ENCODE data around the gene CEND1. TPM values are rescaled to one million over a fixed set of nuclear protein-coding genes. Genes with fewer than 3 reads are reported as not detected.

The CEND1 gene
- total and polyA plus RNA-seq, 7 experiments from 2014 or later: 2.3 TPM; not detected in 6

DNA sequence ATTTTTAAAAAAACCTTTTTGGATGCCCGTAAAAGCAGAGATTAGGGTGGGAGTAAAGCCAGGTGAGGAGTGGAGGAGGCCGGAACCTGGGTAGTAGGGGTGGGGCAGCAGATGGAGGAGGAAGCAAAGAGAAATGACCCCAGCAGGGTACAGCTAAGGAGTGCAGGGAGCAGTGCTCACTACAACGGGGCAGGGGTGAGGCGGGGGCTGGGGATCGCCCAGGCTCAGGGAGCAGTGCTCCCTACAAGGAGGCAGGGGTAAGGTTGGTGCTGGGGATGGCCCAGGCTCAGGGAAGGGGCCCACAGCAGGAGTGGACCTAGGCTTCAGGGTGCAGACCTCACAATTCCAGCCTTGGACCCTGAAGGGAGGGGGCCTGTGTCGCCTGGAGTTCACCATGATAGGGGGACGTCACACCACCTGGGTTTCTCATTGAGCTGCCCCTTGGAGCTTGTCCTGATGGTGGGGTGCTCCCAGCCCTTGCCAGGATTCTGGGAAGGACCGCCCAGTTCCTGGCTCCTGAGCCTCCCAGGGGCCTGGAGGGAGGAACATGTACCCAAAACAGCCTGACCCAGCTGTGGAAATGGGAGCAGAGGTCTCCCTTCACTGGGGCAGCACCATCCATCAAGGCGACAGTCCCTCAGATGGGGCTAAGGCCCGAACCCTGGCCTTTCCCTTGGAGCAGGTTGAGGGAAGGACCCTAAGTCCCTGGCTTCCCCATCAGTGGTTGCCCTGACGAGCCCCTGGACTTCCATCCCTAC, 26.0 kb upstream of the CEND1 start:
- ChIA-PET POLR2A (interaction anchor here (0.7 kb wide), 1 partner anchor 12 kb away, joined by 3 read pairs; no protein-coding TSS in a partner anchor), CTCF (no interaction called here)
- ATAC-seq (no peak), DNase-seq (no peak)
- Histone ChIP-seq H3K27ac (ENCODE audit: low read depth, low read length) (no peak overlapping the region), H3K27me3 (ENCODE audit: control insufficient read depth in 2 of 2, insufficient read depth in 2 of 2, low read length in 2 of 2) (no peaks in the 10 kb centered on the region), H3K9me3 (ENCODE audit: control insufficient read depth in 2 of 3, low read length in 3 of 3) (no peaks in the 10 kb centered on the region), H3K4me3 (ENCODE audit: low read length) (no peak overlapping the region), H3K4me1 (ENCODE audit: control insufficient read depth in 2 of 2, insufficient read depth in 2 of 2, low read length in 2 of 2) (peaks cover 19 to 24% of the 10 kb centered on the region in 2 donors), H3K36me3 (ENCODE audit: control insufficient read depth in 2 of 3, insufficient read depth in 3 of 3, low read length in 3 of 3) (peaks cover 10 to 38% (median 12%) of the 10 kb centered on the region in 3 experiments)
- no peak overlapping the region for H3K27ac Mint-ChIP-seq
- H3K4me3 Mint-ChIP-seq: no peak overlapping the region
- H3K4me1 Mint-ChIP-seq: peaks cover 4 to 26% (median 20%) of the 10 kb centered on the region in 7 donors
- no peaks in the 10 kb centered on the region for H3K9me3 Mint-ChIP-seq
- H3K36me3 Mint-ChIP-seq: peaks cover 0 to 14% (median 0%) of the 10 kb centered on the region in 5 donors
- intact Hi-C loops (cut with micrococcal nuclease): no loop called here
- H3K27me3 Mint-ChIP-seq: no peaks in the 10 kb centered on the region

DNA sequence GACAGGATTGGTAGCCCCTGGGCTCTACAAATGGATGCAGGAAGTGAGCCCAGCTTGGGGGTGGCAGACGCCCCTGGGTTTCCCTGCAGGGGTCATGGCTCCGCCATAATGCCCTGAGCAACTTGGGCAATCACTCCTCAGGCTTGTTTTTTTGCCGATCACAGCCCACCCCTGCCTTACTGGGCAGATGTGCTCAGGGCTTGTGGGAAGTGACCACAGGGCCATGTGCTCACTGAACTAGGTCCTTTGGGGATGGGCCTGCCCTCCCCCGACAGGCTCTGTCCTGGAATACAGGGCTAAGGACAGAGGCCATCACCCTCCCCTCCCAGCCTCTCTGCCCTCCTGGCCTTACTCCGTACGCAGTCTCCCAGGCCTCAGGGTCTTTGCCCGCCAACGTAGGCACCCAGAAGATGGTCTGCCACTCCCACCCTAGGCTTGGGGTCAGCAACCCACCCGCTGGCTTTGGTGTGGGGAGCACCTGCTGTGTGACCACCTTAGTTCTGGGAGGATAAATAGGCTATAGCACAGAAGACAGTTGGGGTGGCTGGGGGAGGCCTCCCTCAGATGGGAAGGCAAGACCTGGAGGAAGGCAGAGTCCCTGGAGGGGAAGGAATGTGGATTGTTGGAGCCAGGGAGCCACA, 23.7 kb upstream of the CEND1 start:
- intact Hi-C loops (cut with micrococcal nuclease): no loop called here
- H3K27me3 Mint-ChIP-seq: no peaks in the 10 kb centered on the region
- Histone ChIP-seq H3K4me1 (ENCODE audit: control insufficient read depth in 2 of 2, insufficient read depth in 2 of 2, low read length in 2 of 2) (peaks cover 19 to 21% of the 10 kb centered on the region in 2 donors), H3K27me3 (ENCODE audit: control insufficient read depth in 2 of 2, insufficient read depth in 2 of 2, low read length in 2 of 2) (no peaks in the 10 kb centered on the region), H3K36me3 (ENCODE audit: control insufficient read depth in 2 of 3, insufficient read depth in 3 of 3, low read length in 3 of 3) (peaks cover 10 to 33% (median 12%) of the 10 kb centered on the region in 3 experiments), H3K4me3 (ENCODE audit: low read length) (no peak overlapping the region), H3K9me3 (ENCODE audit: control insufficient read depth in 2 of 3, low read length in 3 of 3) (no peaks in the 10 kb centered on the region), H3K27ac (ENCODE audit: low read depth, low read length) (no peak overlapping the region)
- peaks cover 0 to 14% (median 0%) of the 10 kb centered on the region in 5 donors for H3K36me3 Mint-ChIP-seq
- ChIA-PET CTCF (no interaction called here), POLR2A (interaction anchor here (1.3 kb wide), 1 partner anchor 15 kb away, joined by 7 read pairs; no protein-coding TSS in a partner anchor)
- ATAC-seq (no peak), DNase-seq (no peak)
- H3K9me3 Mint-ChIP-seq: peaks cover 0 to 3% (median 0%) of the 10 kb centered on the region in 11 donors
- no peak overlapping the region for H3K4me3 Mint-ChIP-seq
- H3K27ac Mint-ChIP-seq: peak overlapping the region in 4 of 9 donors; percentile 5 to 65 (median 40)
- peaks cover 8 to 32% (median 26%) of the 10 kb centered on the region in 7 donors for H3K4me1 Mint-ChIP-seq

DNA sequence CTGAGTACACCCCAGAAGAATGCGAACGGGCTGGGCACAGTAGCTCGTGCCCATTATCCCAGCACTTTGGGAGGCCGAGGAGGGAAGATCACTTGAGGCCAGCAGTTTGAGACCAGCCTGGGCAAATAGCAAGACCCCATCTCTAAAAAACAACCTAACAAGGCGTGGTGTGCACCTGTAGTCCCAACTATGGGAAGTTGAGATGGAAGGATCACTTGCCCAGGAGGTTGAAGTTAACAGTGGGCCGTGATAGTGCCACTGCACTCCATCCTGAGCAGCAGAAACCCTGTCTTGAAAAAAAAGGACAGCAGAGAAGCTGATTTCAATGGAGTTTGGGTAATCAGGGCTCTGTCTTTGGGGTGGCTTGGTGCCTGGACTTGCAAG, 23.2 kb upstream of the CEND1 start:
- no peaks in the 10 kb centered on the region for H3K27me3 Mint-ChIP-seq
- POLR2A ChIA-PET: interaction anchor here (0.7 to 1.3 kb wide), 3 partner anchors 16 to 752 kb away, joined by 3 to 7 read pairs (median 3); no protein-coding TSS in a partner anchor
- no peaks in the 10 kb centered on the region for H3K9me3 ChIP-seq (ENCODE audit: control insufficient read depth in 2 of 3, low read length in 3 of 3)
- peaks cover 10 to 33% (median 12%) of the 10 kb centered on the region in 3 experiments for H3K36me3 ChIP-seq (ENCODE audit: control insufficient read depth in 2 of 3, insufficient read depth in 3 of 3, low read length in 3 of 3)
- peaks cover 8 to 37% (median 28%) of the 10 kb centered on the region in 7 donors for H3K4me1 Mint-ChIP-seq
- DNase-seq: no peak
- no peak overlapping the region for H3K4me3 ChIP-seq (ENCODE audit: low read length)
- H3K4me1 ChIP-seq (ENCODE audit: control insufficient read depth in 2 of 2, insufficient read depth in 2 of 2, low read length in 2 of 2): peaks cover 22 to 25% of the 10 kb centered on the region in 2 donors
- peaks cover 0 to 14% (median 0%) of the 10 kb centered on the region in 5 donors for H3K36me3 Mint-ChIP-seq
- no peak overlapping the region for H3K27ac Mint-ChIP-seq
- no peak overlapping the region for H3K27ac ChIP-seq (ENCODE audit: low read depth, low read length)
- CTCF ChIA-PET: no interaction called here
- peak overlapping the region in 1 of 10 donors; percentile 94 for H3K4me3 Mint-ChIP-seq
- H3K27me3 ChIP-seq (ENCODE audit: control insufficient read depth in 2 of 2, insufficient read depth in 2 of 2, low read length in 2 of 2): no peaks in the 10 kb centered on the region
- no peak for ATAC-seq
- H3K9me3 Mint-ChIP-seq: peaks cover 0 to 3% (median 0%) of the 10 kb centered on the region in 11 donors
- intact Hi-C loops (cut with micrococcal nuclease): no loop called here

DNA sequence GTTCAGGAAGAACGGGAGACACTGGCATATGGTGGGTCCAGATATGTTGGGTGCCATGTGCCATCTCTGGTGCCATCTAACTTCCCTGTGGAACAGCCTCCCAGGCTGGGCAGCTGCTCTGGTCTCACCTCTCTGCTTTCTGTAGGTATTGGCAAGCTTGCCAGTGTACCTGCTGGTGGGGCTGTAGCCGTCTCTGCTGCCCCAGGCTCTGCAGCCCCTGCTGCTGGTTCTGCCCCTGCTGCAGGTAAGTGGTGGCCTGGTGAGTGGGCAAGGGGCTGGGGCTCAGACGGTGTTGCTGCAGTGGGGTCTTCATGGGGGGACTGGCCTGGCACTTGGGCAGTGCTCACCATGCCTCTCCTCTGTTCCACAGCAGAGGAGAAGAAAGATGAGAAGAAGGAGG, 22.5 kb upstream of the CEND1 start:
- ATAC-seq (no peak), DNase-seq (no peak)
- H3K27me3 Mint-ChIP-seq: no peaks in the 10 kb centered on the region
- H3K36me3 Mint-ChIP-seq: peaks cover 0 to 16% (median 0%) of the 10 kb centered on the region in 5 donors
- Histone ChIP-seq H3K9me3 (ENCODE audit: control insufficient read depth in 2 of 3, low read length in 3 of 3) (no peaks in the 10 kb centered on the region), H3K4me3 (ENCODE audit: low read length) (no peak overlapping the region), H3K27ac (ENCODE audit: low read depth, low read length) (no peak overlapping the region), H3K36me3 (ENCODE audit: control insufficient read depth in 2 of 3, insufficient read depth in 3 of 3, low read length in 3 of 3) (peaks cover 10 to 33% (median 12%) of the 10 kb centered on the region in 3 experiments), H3K4me1 (ENCODE audit: control insufficient read depth in 2 of 2, insufficient read depth in 2 of 2, low read length in 2 of 2) (peaks cover 22 to 25% of the 10 kb centered on the region in 2 donors), H3K27me3 (ENCODE audit: control insufficient read depth in 2 of 2, insufficient read depth in 2 of 2, low read length in 2 of 2) (no peaks in the 10 kb centered on the region)
- peak overlapping the region in 3 of 9 donors; percentile 38 to 93 (median 62) for H3K27ac Mint-ChIP-seq
- CTCF ChIA-PET: no interaction called here
- H3K4me1 Mint-ChIP-seq: peaks cover 8 to 42% (median 31%) of the 10 kb centered on the region in 7 donors
- H3K9me3 Mint-ChIP-seq: peaks cover 0 to 3% (median 0%) of the 10 kb centered on the region in 11 donors
- intact Hi-C loops (cut with micrococcal nuclease): no loop called here
- H3K4me3 Mint-ChIP-seq: peak overlapping the region in 6 of 10 donors; percentile 27 to 96 (median 63)
- POLR2A ChIA-PET: interaction anchor here (0.7 to 2.2 kb wide), 6 partner anchors 8 to 752 kb away, joined by 3 to 28 read pairs (median 4); no protein-coding TSS in a partner anchor

DNA sequence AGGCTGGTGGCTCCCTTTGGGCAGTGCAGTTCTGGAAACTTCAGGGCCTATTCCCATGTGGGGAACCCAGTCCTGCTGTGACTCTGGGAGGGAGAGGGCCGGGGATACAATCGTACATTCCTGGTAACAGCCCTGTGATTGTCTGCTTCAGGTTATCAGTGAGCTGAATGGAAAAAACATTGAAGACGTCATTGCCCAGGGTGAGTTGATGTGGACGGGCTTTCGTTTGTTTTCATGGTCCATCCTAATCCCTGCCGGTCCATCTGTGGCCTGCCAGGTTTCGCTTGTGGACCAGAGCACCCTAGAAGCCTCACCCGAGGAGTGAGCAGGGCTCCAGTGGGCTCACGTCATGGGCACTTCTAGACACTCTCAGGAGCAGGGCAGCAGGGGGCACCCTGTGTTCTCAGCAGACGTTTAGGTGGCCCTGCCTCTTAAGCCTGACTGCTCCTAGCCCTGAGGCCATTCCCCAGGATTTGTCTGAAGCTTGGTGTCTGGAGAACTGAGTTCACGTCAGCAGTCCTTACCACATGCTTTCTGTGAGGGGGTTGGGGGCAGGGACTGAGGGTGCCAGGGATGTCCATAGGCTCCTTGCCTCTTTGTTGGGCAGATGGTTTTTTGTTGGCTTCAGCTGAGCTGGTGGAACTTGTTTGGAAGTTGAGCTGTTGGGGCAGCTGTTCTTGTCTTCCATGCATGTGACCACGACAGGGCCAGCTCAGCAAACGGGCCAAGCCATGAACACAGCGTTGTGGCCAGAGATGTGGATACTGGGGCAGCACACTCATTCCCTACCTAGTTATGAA, 21.8 kb upstream of the CEND1 start:
- peak overlapping the region; percentile 79 to 96 (median 90) for H3K4me3 Mint-ChIP-seq
- H3K4me1 Mint-ChIP-seq: peaks cover 8 to 44% (median 31%) of the 10 kb centered on the region in 7 donors
- Histone ChIP-seq H3K27me3 (ENCODE audit: control insufficient read depth in 2 of 2, insufficient read depth in 2 of 2, low read length in 2 of 2) (no peaks in the 10 kb centered on the region), H3K4me3 (ENCODE audit: low read length) (peak overlapping the region; percentile 96), H3K27ac (ENCODE audit: low read depth, low read length) (peak overlapping the region; percentile 96), H3K9me3 (ENCODE audit: control insufficient read depth in 2 of 3, low read length in 3 of 3) (no peaks in the 10 kb centered on the region), H3K4me1 (ENCODE audit: control insufficient read depth in 2 of 2, insufficient read depth in 2 of 2, low read length in 2 of 2) (peaks cover 22 to 25% of the 10 kb centered on the region in 2 donors), H3K36me3 (ENCODE audit: control insufficient read depth in 2 of 3, insufficient read depth in 3 of 3, low read length in 3 of 3) (peaks cover 10 to 33% (median 12%) of the 10 kb centered on the region in 3 experiments)
- H3K36me3 Mint-ChIP-seq: peaks cover 0 to 16% (median 0%) of the 10 kb centered on the region in 5 donors
- DNase-seq (no peak), ATAC-seq (no peak)
- H3K27me3 Mint-ChIP-seq: no peaks in the 10 kb centered on the region
- peak overlapping the region; percentile 74 to 99 (median 87) for H3K27ac Mint-ChIP-seq
- H3K9me3 Mint-ChIP-seq: peaks cover 0 to 3% (median 0%) of the 10 kb centered on the region in 11 donors
- ChIA-PET CTCF (interaction anchor here (1.3 kb wide), 1 partner anchor 8 kb away, joined by 3 read pairs; no protein-coding TSS in a partner anchor), POLR2A (interaction anchor here (0.7 to 2.2 kb wide), 4 partner anchors 8 to 238 kb away, joined by 4 to 28 read pairs (median 4); no protein-coding TSS in a partner anchor)
- intact Hi-C loops (cut with micrococcal nuclease): no loop called here
